Activated naive CD8-positive, alpha-beta T cell treated with anti-CD3 and anti-CD28 coated beads, Interleukin-2, amount 50 U/mL, for 24 hours (primary cell): Measurements from ENCODE around the gene LONRF3.

Source experiments
- ATAC-seq: fragments of 150-1000 bp; cut with Tn5 transposase; one replicate; pipeline ENCODE4 v1.10.0; 2021
- DNase-seq: peaks from one replicate; pipeline ENCODE4 v3.0.0; 2021
- H3K27ac Mint-ChIP-seq: one replicate; pipeline ENCODE4 v1.8.0; 2021; ENCODE audit warnings: mild to moderate bottlenecking, mixed read lengths
- H3K27me3 Mint-ChIP-seq: one replicate; pipeline ENCODE4 v1.8.0; 2021; ENCODE audit warnings: mixed read lengths
- H3K36me3 Mint-ChIP-seq: one replicate; pipeline ENCODE4 v1.8.0; 2021; ENCODE audit warnings: low read depth, mixed read lengths
- H3K4me1 Mint-ChIP-seq: one replicate; pipeline ENCODE4 v1.8.0; 2021; ENCODE audit warnings: mixed read lengths
- H3K4me3 Mint-ChIP-seq: one replicate; pipeline ENCODE4 v1.8.0; 2021; ENCODE audit warnings: mild to moderate bottlenecking, moderate library complexity, mixed read lengths
- H3K9me3 Mint-ChIP-seq: one replicate; pipeline ENCODE4 v1.8.0; 2021; ENCODE audit warnings: mixed read lengths

The LONRF3 gene

DNA sequence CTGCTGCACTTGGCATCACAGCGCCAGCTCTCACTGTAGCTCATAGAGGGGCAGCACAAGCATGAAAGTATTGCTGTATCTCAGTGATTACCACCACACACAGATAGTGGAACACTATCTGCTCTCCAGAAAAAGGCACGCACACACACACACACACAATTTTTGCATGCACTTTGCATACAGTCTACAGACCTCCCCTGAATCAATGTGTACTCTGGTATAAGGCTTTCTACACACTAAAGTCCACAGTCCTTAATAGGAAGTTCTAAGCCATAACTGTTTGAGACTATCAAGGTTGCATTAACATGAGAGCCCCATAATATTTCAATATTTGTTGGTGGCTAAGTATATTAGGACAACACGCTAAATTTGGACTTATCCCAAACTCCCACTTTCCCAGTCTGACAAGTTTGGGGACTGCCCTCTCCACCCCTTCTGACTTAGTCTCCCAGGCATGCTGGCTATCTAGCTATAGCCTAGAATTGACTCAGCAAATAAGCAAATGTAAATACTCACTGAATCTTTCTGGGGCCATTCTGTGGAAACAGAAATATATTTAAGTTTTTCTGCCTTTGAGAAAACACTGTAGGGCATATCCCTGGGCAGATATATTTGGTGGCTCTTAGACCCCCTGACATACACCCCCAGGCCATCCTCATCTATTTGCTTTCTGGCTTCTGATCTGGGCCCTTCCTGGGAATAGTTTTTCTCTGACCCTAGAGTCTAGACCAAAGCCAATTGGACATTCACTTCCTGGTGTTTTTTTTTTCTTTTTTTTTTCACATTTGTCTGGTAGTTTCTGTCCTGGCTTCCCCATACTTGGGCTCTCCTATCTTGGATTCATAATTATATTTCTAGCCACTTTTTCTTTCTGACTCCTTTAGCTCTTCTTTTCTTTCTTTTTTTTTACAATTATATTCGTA is 62.0 kb downstream of the LONRF3 start:
- no peaks in the 10 kb centered on the region for H3K36me3 Mint-ChIP-seq
- no peak overlapping the region for H3K4me3 Mint-ChIP-seq
- peaks cover 7% of the 10 kb centered on the region for H3K9me3 Mint-ChIP-seq
- ATAC-seq (no peak), DNase-seq (no peak)
- no peaks in the 10 kb centered on the region for H3K4me1 Mint-ChIP-seq
- no peak overlapping the region for H3K27ac Mint-ChIP-seq
- H3K27me3 Mint-ChIP-seq = no peaks in the 10 kb centered on the region

DNA sequence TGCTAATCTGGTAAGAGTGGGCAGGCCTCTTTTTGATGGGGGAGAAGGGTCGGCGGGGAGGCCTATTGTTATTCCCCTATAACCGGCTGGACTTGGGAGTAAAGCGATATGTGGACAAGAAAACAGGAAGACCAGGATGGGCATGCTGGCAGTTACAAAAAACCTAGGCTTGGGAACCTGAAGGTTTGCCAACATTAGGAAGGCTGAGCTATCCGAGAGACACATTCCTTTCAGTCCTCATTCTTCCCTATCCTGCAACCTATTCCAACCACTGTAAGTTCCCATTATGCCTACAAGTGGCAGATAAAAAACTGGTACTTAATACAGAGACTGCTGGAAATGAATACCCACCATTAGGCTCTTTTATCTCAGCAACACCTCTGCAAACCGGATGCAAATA is 66.0 kb downstream of the LONRF3 start:
- Mint-ChIP-seq H3K36me3 (no peaks in the 10 kb centered on the region), H3K27me3 (no peaks in the 10 kb centered on the region), H3K27ac (no peak overlapping the region), H3K4me3 (no peak overlapping the region), H3K9me3 (no peaks in the 10 kb centered on the region), H3K4me1 (no peaks in the 10 kb centered on the region)
- no peak for ATAC-seq
- DNase-seq = no peak

GRCh38 chrX:119041175-119041574 is 66.8 kb downstream of the LONRF3 start:
- DNase-seq = no peak
- no peaks in the 10 kb centered on the region for H3K36me3 Mint-ChIP-seq
- no peak for ATAC-seq

GRCh38 chrX:119042040-119042439 is 67.6 kb downstream of the LONRF3 start:
- Mint-ChIP-seq H3K36me3 (no peaks in the 10 kb centered on the region), H3K9me3 (no peaks in the 10 kb centered on the region), H3K4me3 (no peak overlapping the region), H3K27me3 (no peaks in the 10 kb centered on the region), H3K4me1 (no peaks in the 10 kb centered on the region), H3K27ac (no peak overlapping the region)
- ATAC-seq (no peak), DNase-seq (no peak)

More at GRCh38 chrX:119041175-119041574, 66.8 kb downstream of the LONRF3 start:
- Mint-ChIP-seq H3K9me3 (no peaks in the 10 kb centered on the region), H3K27ac (no peak overlapping the region), H3K4me1 (no peaks in the 10 kb centered on the region), H3K27me3 (no peaks in the 10 kb centered on the region), H3K4me3 (no peak overlapping the region)

GRCh38 chrX:119042996-119043395 is 68.6 kb downstream of the LONRF3 start:
- no peak for ATAC-seq
- DNase-seq = no peak
- H3K36me3 Mint-ChIP-seq = no peaks in the 10 kb centered on the region
- H3K9me3 Mint-ChIP-seq = no peaks in the 10 kb centered on the region
- H3K4me1 Mint-ChIP-seq = no peaks in the 10 kb centered on the region
- H3K27ac Mint-ChIP-seq = no peak overlapping the region
- H3K4me3 Mint-ChIP-seq = no peak overlapping the region
- H3K27me3 Mint-ChIP-seq = no peaks in the 10 kb centered on the region

- ATAC-seq = no peak
These were observed 71.5 kb downstream of the LONRF3 start for GRCh38 chrX:119045884-119046283.

DNA sequence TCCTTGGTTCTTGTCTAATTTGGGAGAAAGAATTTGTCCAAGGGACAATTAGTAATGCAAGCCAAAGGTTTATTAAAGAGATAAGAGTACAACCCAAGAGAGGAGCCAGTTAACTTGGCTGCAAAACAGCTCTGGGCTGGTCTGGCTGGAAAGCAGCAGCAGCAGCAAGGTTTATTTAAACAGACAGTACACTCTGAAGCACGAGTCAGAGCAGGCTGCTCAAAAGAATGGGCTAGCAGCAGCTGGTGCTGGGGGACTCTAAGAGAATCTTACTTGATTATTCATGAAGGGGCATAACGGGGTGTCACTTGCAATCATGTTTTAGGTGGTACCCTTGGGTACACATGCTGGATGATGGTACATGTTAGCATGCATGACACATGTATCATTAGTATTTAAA is 81.3 kb downstream of the LONRF3 start:
- DNase-seq = no peak
- H3K27ac Mint-ChIP-seq = no peak overlapping the region
- H3K9me3 Mint-ChIP-seq = no peaks in the 10 kb centered on the region
- no peak for ATAC-seq
- H3K4me1 Mint-ChIP-seq = no peaks in the 10 kb centered on the region
- no peaks in the 10 kb centered on the region for H3K36me3 Mint-ChIP-seq
- peaks cover 3% of the 10 kb centered on the region for H3K27me3 Mint-ChIP-seq
- H3K4me3 Mint-ChIP-seq = no peak overlapping the region

More at GRCh38 chrX:119045884-119046283, 71.5 kb downstream of the LONRF3 start:
- Mint-ChIP-seq H3K9me3 (no peaks in the 10 kb centered on the region), H3K36me3 (no peaks in the 10 kb centered on the region), H3K27me3 (peaks cover 5% of the 10 kb centered on the region), H3K4me1 (no peaks in the 10 kb centered on the region), H3K27ac (no peak overlapping the region), H3K4me3 (no peak overlapping the region)
- DNase-seq = no peak

- no peaks in the 10 kb centered on the region for H3K27me3 Mint-ChIP-seq
- H3K36me3 Mint-ChIP-seq = no peaks in the 10 kb centered on the region
- no peak for DNase-seq
- ATAC-seq = no peak
- H3K9me3 Mint-ChIP-seq = no peaks in the 10 kb centered on the region
- no peak overlapping the region for H3K27ac Mint-ChIP-seq
- no peaks in the 10 kb centered on the region for H3K4me1 Mint-ChIP-seq
- no peak overlapping the region for H3K4me3 Mint-ChIP-seq
These were observed 88.4 kb downstream of the LONRF3 start for GRCh38 chrX:119062750-119063374.

DNA sequence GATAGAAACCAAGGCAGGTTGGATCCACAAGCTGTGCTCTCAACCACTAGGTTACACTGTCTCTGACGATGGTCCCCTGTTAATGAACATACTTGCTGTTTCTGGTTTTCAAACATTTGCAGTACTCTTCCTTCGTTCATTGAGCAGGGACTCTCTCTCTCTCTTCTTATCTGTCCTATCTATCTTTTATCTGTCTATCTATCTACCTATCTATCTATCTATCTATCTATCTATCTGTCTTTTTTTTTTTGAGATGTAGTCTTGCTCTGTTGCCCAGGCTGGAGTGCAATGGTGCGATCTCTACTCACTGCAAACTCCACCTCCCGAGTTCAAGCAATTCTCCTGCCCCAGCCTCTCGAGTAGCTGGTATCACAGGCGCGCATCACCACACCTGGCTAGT is 89.0 kb downstream of the LONRF3 start:
- DNase-seq (no peak), ATAC-seq (no peak)
- Mint-ChIP-seq H3K4me3 (no peak overlapping the region), H3K27ac (no peak overlapping the region), H3K27me3 (no peaks in the 10 kb centered on the region), H3K4me1 (no peaks in the 10 kb centered on the region), H3K9me3 (no peaks in the 10 kb centered on the region), H3K36me3 (no peaks in the 10 kb centered on the region)

DNA sequence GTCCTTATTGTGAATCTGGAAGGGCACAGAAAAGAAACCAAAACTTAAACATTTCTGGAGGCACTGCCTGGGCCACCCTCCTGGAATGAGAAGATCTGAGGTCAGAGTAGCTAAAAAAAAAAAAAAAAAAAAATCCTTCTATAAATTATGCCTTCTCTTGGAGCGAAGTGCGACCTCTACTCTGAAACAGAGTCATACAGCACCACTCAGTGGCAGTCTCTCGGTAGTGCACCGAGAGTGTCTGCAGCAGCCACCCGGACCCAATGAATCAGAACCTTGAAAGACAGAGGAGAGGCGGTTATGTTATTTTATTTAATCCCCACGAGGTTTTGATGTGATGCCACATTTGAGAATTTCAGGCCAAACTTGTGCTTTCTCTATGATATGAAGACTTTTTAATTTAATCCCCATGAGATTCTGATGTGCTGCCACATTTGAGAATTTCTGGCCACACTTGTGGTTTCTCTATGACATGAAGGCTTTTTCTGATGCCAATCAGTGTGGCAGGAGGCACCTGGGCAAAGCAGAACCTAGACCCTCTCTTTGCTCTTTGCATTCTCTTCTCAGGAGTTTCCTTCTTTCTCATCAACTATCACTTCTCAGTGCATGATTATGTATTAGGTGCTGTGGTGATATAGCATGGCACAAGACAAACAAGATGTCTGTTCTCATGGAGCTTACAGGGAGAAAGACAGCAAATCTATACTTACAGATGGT is 92.8 kb downstream of the LONRF3 start:
- no peaks in the 10 kb centered on the region for H3K27me3 Mint-ChIP-seq
- peak; percentile 23 for DNase-seq
- no peak overlapping the region for H3K27ac Mint-ChIP-seq
- H3K4me3 Mint-ChIP-seq = no peak overlapping the region
- H3K4me1 Mint-ChIP-seq = peaks cover 3% of the 10 kb centered on the region
- H3K36me3 Mint-ChIP-seq = no peaks in the 10 kb centered on the region
- peak; percentile 49 for ATAC-seq
- H3K9me3 Mint-ChIP-seq = no peaks in the 10 kb centered on the region
